ENCODE measurements around the gene ZBTB1. TPM values are rescaled to one million over a fixed set of nuclear protein-coding genes. Genes with fewer than 3 reads are reported as not detected.

The ZBTB1 gene
- total and polyA plus RNA-seq, 2 donors (not counting 3 experiments of a cell fraction or from before 2014, with no cell fraction given) = 9.7 to 32.2 TPM

- Histone ChIP-seq H3K27me3 (ENCODE audit: control insufficient read depth in 2 of 2, insufficient read depth in 2 of 2, low read length in 2 of 2) (peaks cover 20% of the 10 kb centered on the region in 2 experiments), H3K4me3 (replicated peaks in 1 of 3; ENCODE audit: insufficient read depth in 1 of 3, low read depth in 1 of 3, low read length in 3 of 3) (peak within 1 kb of the TSS; percentile 16 to 30 (median 21)), H3K27ac (ENCODE audit: insufficient read depth, low read depth, low read length) (no peak within 1 kb of the TSS), H3K9me1 (replicated peaks; ENCODE audit: control insufficient read depth, extremely low read depth, insufficient read depth, low read length) (no peaks in the 10 kb centered on the region), H3K79me2 (ENCODE audit: control insufficient read depth, insufficient read depth, low read length) (no peaks in the 10 kb centered on the region), H3K4me2 (ENCODE audit: insufficient read depth, low read length) (peak within 1 kb of the TSS; percentile 77), H3K36me3 (ENCODE audit: control insufficient read depth in 2 of 2, extremely low read depth in 1 of 2, insufficient read depth in 2 of 2, low read length in 2 of 2) (no peaks in the 10 kb centered on the region), H4K20me1 (replicated peaks; ENCODE audit: control insufficient read depth, extremely low read depth, insufficient read depth, low read length) (no peaks in the 10 kb centered on the region), H3K9ac (replicated peaks; ENCODE audit: extremely low read depth, insufficient read depth, low read length) (peak within 1 kb of the TSS; percentile 11), H3K9me3 (replicated peaks; ENCODE audit: control insufficient read depth, insufficient read depth, low read length) (no peaks in the 10 kb centered on the region), H2AFZ (ENCODE audit: low read depth, low read length) (peak within 1 kb of the TSS; percentile 94), H3K4me1 (ENCODE audit: control insufficient read depth, extremely low read depth, insufficient read depth, low read length) (peaks cover 11% of the 10 kb centered on the region)
- POLR2A ChIA-PET = no interaction called here
- intact Hi-C loops (cut with micrococcal nuclease) = loop anchor here (1.0 kb wide), 1 partner anchor 17 kb away; no protein-coding TSS in a partner anchor
- FAIRE-seq = no peak
- dilution Hi-C loops (cut with MboI; ENCODE audit: extremely low pct_ligation_motif_present, low sequenced_read_pairs) = no loop called here
- TF ChIP-seq EZH2 (IDR thresholded peaks at IDR 0.05; ENCODE audit: borderline replicate concordance, low read depth, low read length, severe bottlenecking) = no peak
- no peak for TF ChIP-seq POLR2AphosphoS5 (IDR thresholded peaks at IDR 0.05; ENCODE audit: insufficient read depth, low read depth, low read length)
- TF ChIP-seq, protein P1, sequence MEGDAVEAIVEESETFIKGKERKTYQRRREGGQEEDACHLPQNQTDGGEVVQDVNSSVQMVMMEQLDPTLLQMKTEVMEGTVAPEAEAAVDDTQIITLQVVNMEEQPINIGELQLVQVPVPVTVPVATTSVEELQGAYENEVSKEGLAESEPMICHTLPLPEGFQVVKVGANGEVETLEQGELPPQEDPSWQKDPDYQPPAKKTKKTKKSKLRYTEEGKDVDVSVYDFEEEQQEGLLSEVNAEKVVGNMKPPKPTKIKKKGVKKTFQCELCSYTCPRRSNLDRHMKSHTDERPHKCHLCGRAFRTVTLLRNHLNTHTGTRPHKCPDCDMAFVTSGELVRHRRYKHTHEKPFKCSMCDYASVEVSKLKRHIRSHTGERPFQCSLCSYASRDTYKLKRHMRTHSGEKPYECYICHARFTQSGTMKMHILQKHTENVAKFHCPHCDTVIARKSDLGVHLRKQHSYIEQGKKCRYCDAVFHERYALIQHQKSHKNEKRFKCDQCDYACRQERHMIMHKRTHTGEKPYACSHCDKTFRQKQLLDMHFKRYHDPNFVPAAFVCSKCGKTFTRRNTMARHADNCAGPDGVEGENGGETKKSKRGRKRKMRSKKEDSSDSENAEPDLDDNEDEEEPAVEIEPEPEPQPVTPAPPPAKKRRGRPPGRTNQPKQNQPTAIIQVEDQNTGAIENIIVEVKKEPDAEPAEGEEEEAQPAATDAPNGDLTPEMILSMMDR (IDR thresholded peaks at IDR 0.05; ENCODE audit: extremely low read depth in 1 of 2, insufficient read depth in 1 of 2, low read depth in 1 of 2, low read length in 2 of 2) = no peak
- TF ChIP-seq, protein P2, sequence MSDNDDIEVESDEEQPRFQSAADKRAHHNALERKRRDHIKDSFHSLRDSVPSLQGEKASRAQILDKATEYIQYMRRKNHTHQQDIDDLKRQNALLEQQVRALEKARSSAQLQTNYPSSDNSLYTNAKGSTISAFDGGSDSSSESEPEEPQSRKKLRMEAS (IDR thresholded peaks at IDR 0.05; ENCODE audit: insufficient read depth, insufficient read length) = no peak
- TF ChIP-seq FOS (IDR thresholded peaks at IDR 0.05; ENCODE audit: borderline replicate concordance, insufficient read depth, low read length) = no peak
- no peak for TF ChIP-seq JUN (IDR thresholded peaks at IDR 0.05; ENCODE audit: borderline replicate concordance, insufficient read depth, insufficient read length, low read depth)
- TF ChIP-seq POLR2A (IDR thresholded peaks at IDR 0.05; ENCODE audit: low read depth, low read length) = no peak
- TF ChIP-seq GATA2 (IDR thresholded peaks at IDR 0.05; ENCODE audit: insufficient read depth, insufficient read length, low read depth, low read length) = no peak
- no peak for TF ChIP-seq MYC (IDR thresholded peaks at IDR 0.05; ENCODE audit: low read depth, low read length)
- CTCF ChIA-PET = interaction anchor here (1.4 kb wide), 1 partner anchor 10 kb away, joined by 3 read pairs; the partner anchor contains the start of gene HSPA2
- no TSS peak for BruUV-seq (replicated peaks)
- no peak for DNase-seq (ENCODE audit: low read depth, low spot score)
These were observed 45.4 kb downstream of the ZBTB1 start, which contains the start of gene PPP1R36 for GRCh38 chr14:64549791-64550620. Gene PPP1R36 (plus strand): TSS chr14:64549961. CDS start chr14:64549998, 37 bp downstream.
